ENCODE data around the gene GNAT2.

The GNAT2 gene

DNA sequence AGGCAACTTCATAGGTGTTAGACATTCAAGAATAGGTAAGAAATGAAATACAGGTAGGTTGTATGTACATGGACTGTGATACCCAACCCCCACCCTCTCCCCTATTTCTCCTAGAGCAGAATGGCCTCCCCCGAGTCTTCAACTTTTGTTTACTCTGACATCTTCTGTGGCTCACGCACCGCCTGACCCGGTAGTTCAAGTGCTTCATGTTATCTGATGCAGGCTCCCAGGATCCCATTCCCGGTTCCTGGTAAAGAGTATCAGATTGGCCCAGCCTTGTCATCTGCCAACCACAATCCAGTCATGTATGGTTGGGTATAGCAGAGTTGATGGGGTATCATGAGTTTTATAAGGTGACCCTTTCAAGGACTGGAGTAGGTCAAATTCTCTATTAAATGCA lies 61.9 kb downstream of the GNAT2 start:
- DNase-seq (ENCODE audit: low read depth), result no peak

- no peak for DNase-seq (ENCODE audit: low read depth)
Observed at GRCh38 chr1:109556563-109556962, 62.9 kb downstream of the GNAT2 start.

All from CMK (cell line).